ENCODE measurements around the gene PMP22.
"Not testable (repeated sequence)": the region's sequence is repeated elsewhere in the genome, so short reads cannot be mapped to it uniquely, and the experiment has no call there.

Gene PMP22

DNA sequence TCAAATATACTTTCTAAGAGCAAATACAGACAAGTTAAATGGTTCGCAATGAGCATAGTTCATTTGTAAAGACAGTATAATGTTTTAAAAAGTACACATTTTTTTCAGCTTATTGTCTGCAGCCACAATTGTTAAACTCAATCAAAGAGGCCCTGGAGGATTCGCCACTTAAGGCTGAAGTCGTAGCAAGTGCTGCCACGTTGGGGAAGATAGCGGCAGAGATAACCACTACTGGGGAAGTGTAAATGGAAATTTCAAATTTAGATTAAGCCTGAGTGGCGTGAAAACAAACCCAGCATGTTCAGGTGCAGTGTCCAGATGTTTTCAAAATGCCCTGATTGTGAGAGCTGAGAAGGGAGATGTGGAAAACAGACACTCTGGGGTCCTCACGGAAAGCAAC lies 8.4 kb downstream of the PMP22 start:
- no peak for DNase-seq

DNA sequence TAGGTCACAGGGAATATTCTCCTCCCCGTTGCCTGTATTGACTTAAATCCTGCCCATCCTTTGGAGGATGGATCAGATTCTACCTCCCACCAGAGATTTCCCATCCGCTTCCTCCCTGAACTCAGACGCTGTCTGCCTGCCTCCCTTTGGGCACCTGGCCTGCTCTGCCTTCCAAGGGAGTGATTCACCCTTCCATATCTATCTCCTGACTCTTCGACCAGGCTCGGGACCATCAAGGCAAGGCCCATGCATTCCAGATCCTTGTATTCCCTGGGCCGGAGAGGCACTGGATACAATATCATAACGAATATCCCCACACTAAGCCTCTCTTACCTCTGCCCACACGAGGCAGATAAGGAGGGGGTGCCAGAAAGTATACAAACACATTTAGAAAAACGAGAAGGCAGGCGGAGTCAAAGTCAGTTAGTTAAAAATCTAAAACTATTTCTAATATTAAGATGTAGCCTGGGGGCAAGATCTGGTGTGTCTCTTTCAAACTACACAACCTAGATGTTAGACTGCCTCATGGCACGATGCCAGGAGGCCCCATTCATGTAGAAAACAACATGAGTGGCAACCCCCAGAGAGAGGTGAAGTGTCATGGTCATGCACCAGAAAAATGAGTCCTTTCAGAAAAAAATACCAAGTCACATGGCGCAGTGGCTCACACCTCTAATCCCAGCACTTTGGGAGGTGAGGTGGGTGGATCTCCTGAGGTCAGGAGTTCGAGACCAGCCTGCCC lies 9.2 kb downstream of the PMP22 start:
- DNase-seq, result no peak

DNA sequence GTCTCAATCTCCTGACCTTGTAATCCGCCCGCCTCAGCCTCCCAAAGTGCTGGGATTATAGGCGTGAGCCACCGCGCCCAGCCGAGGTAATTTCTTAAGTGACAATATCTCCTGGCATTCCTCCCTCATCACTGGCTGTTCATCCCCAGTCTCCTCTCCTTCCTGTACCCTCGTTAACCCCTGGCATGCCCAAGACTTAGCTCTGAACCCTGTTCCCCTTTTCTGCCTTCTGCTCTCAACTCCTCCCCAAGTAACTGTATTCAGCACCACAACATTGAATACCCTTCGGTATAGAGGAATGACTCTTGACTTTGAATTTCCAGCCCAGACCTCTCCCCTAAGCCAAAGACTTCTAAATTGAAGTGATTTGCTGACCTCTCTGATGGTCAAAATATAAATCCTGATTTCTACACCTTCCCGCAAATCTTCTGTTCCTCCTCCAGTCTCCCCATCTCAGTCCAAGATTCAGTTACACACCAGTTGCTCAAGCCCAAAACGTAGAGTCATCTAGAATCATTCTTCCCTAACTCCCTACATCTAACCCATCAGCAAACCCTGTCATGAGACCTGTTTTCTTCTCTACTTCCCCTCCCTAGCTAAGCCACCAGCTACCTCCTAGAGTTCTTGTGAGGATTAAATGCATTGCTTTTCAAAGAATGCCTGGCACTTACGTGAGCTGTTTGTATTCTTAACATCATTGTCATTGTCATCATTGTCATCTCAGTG lies 14.8 kb downstream of the PMP22 start:
- no peak for DNase-seq

DNA sequence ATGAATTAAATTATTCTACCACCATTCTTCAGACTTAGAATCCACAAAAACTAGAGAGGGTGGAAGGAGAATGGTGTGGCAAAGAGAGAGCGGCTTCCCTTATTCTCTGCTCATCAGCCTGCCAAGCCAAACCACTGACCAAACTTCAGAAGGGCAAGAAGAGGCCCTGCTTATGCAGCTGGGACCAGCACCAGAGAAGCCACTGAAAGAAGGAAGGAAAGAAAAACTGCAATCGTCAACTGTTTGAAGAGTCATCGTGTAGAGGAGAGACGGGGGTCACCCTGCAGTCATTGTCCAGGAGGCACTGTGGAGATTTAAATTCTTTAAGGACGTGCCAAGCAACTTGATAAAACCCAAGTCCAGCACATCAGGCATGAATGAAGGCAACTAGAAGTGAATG lies 15.6 kb downstream of the PMP22 start:
- DNase-seq, result no peak

DNA sequence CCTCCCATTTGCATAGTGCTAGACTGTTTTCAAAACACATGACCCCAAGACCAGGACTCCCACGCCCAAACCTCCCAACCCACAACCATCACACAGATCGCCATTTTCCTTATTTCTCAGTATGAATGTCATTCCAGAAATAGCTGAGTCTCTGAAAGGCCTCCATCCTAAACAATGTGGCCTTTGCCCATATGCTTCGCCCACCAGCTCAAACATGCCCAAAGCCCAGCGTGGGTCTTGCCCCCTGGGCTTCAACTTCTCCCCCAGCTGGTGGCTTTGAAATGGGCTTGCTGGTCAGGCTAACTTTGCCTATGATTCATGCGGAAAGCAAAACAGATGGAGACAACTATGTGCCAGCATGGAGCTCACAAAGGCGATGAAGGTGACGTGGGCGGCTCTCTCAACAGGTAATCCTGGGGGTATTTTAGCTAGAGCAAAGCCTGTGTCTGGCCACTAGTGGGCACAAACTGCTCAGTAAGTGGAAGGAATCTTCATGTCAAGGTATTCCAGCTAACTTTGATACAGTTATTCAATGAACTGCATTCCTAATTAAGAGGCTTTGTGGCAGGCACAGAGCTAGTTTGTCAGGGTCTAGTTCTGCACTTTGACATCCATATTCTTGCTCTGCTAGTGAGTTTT lies 17.1 kb downstream of the PMP22 start:
- DNase-seq, result no peak

DNA sequence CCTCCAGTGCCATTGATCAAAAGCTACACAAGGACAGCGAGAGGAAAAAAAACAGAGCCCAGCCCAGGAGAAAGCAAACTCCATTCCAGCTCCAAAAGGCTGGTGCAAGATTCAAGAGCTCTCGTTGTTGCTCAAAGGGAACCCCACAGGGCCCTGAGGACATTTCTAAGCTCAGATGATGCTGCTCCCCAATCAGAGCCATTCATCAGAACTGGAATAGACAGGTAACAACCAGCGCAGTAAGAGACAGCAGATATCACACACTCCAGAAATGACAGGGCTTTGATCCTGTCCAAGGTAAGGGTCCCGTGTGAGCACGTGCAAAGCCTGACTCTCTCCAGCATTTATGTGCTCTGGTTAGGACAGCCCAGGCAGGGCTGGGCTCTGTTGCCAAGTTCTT lies 20.1 kb downstream of the PMP22 start:
- no peak for DNase-seq

DNA sequence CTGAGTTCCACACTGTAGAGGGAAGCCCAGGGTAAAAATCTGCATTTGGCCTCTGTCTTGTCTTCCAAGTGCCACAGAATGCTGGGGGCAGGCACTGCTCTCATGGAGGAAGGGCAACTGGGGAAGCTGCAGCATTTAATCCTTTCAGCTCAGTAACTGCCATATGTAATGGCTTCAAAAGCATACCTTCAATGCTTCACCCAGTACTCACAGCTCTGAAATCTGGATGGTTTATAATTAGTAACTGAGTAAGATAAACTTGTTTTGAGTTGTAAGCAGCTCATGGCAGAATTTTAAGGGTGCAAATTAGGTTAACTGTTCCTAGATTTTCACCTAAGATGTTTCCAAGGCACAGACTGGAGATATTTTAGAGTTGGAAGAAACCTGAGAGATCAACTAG lies 24.5 kb downstream of the PMP22 start:
- no peak for DNase-seq

DNA sequence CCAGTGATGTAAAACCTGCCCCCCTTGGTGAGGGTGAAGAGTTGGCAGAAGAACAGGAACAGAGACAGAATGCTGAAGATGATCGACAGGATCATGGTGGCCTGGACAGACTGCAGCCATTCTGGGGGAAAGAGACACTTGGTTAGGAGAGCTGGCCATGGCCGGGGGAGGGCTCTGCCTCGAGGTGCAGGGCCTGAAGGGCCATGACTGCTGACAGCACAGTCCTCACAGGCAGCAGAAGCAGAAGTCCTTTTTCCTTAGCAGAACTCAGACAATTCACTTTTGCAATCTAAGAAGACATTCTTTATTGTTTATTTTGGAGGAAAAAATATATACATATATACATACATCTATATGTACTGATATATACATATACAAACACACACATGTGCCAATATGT lies 25.6 kb downstream of the PMP22 start:
- no peak for DNase-seq

DNA sequence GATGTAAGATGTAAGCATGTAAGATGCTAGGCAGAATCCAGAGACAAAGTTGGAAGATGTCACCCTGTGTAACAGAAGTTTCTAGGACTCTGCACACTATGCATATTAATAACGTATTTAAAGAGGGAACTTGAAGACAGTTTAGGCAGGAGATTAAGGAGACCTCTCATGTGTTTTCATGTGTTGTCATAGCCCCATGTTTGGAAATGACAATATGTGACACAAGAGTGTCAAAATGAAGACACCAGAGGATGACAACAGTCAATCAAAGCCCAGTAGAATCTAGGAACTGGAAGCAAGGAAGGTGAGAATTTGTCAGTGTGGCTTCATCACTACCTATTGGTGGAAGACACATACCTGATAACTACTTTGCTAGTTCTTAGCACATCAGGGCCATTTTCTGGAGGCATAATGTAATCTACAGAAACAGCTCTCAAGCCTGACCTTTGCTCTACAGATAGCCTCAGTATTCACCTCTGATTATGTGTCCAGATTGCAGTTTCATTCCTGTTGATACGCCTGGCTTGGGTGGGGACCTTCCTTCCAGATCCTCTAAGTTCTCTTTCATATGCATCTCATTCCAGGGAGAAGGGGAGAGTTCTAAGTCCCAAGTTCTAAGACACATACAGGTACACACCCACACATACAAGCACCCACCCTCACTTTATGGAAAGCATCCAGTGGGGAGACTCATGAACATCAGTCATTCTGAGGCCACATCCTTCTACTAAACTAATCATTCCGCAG lies 26.3 kb downstream of the PMP22 start:
- DNase-seq, result no peak

DNA sequence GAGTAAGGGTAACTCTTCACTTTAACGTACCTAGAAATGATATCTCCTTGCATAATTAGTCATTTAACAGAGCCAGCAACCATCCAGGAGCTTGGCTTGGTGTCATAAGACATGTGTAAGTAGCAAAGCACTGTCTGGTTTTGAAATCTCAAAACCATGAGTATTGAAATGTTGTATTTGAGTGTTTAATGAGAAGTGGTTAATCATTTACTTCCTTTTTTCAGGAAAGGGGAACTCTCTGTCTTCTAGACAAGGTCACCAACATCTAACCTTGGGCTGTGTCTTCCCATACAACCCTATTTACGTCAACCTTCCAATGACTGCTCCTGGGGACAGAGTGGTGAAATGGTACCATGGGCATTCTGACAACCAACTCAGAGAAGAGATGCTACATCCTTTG lies 27.1 kb downstream of the PMP22 start:
- no peak for DNase-seq

DNA sequence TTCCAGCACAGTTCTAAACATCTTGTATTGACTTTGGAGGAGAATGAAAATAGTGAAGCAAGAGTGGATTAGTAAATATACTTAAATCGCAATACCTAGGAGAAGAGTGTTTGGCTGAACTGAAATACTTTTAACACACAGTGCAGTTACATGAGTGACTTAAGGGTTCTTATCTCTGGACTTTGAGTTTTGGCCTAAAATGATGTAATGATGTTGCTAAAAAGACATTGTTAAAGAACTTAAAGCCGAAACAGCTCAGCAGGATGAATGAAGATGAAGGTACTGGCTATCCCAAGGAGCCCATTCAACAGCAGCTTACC lies 28.1 kb downstream of the PMP22 start:
- no peak for DNase-seq

DNA sequence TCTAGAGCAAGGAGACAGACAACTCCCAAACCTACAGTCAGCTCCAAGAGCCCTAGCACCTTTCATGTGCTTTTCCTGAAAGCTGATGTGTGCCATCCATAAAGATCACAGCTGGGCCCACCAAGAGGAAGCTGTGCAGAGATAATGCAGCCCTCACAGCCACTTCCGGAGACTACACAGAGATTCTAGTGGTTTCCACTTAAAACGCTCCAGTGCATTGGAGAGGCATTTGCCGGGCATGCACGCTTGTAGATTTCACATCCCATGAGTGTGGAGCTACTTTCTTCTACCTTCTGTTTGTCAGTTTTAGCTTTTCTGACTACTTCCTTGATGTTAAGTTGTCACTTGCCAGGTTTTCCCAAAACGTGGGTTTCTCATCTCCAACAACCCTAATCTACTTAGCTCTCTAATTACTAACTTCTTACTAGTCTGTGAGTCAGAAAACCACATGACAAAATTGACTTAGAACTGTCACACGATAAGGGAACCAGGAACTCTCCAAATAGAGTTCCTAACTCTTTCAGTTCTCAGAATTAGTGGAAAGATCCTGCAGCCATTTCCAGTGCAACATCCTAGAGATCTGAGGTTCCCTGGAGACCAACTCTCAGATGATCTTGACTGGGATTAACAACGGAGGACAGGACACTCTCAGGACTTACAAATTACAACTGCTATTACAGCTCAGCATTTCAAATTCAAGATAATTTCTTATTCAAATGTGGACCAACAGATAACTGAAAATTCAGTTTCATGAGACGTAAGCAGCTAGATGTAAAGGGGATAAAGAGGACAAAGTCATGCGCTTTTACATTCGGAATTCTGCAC lies 28.6 kb downstream of the PMP22 start:
- DNase-seq, result no peak

DNA sequence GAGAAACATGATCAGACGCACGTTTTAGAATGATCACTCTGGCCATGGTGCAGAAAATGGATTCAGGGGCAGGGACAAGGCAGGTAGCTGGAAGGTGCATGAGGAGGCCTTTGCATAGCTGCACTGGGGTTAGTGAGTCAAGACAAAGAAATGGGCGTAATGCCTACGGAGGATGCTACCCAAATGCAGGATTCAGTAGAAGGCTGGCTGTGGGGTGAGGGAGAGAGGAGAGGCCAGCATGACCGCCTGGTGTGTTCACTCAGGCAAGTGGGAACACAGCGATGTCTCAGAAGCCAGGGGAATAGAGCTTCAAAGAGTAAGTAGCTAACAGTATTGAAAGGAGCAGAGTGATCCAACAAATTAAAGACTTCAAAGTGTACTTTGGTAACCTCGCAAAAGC lies 31.2 kb downstream of the PMP22 start:
- no peak for DNase-seq

DNA sequence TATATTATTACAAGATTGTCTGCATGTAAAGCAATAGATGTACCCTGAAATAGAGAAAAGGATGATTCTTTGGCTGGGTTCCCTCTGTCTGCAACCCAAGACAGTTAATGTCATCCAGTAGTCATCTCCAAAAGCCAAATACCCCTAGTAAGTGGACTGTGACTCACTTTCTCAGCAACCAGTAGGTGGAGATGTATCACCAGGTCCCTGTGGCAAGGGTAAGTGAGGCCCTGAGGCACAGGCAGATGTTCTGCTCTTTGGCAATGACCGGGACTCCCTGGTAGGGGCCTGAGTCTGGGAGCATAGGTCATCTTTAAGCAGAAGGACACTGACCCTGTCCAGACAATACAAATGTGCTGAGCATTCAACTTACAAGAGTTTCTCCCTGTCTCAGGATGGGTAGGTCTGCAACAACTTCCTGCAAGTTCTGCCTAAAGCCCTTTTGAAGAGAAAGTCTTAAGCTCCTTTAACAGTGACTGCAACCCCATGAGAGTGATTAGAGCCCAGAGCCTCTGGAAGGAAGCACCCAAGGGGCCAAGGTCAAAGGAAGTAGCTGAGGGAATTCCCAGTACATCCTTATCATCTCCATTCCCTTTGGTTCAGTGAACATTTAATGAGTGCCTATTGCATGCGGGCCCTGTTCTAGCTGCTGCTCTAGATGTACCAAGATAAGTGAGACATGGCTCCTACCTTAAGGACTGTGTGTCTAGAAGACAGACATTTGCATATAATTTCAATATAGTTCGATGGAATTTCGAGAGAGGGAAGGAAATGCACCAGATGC lies 31.9 kb downstream of the PMP22 start:
- DNase-seq, result peak in 6 of 51 donors; percentile 24 to 50 (median 34)

DNA sequence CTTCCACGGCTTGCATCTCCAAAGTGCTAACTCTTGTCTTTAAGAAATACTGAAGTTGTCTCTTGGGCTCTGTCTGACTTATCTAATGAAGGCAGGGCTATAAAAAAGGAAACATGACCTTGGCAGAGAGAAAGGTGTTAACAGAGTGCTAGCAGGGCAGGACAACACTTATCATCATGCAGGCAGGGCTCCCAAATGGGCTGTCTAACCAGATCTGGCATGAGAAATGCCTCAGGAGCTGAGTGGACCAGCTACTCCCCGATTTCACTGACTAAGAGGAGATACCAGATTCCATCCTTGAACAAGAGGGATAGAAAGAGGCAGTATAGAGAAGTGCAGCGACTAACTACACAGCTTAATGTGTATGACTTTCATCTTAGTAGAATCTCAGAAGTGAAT lies 32.6 kb downstream of the PMP22 start:
- peak in 1 of 51 donors; percentile 48 for DNase-seq

DNA sequence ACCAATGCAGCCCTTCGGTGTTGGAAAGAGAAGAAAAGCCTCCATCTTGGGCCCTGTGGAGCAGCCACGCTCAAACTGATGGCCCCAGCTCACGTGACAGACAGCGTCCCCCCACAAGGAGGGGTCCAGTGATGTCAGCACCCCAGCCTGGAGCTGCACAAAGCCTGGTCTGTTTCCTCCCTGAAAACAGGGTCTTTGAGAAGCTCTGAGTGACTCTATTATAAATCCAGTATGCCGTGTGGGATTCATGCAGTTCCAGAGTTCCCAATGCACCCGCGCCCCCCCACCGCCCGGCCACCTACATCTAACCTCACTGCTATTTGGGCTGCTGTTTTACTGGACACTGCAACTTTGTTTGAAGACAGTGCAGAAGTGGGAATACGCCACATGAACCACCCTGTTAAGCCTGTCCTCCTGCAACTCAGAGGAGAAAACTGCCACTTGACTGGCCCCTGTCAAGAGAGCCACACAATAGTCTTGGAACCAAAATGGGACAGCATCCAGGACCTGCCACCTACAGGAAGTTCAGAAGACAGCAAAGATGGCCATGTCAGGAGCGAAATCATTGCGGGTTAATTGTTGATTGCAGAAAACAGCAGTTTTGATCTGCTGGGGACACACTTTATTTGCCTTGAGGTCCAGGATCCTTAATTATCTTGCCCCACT lies 33.1 kb downstream of the PMP22 start:
- peak in 44 of 51 donors; percentile 12 to 92 (median 66) for DNase-seq

DNA sequence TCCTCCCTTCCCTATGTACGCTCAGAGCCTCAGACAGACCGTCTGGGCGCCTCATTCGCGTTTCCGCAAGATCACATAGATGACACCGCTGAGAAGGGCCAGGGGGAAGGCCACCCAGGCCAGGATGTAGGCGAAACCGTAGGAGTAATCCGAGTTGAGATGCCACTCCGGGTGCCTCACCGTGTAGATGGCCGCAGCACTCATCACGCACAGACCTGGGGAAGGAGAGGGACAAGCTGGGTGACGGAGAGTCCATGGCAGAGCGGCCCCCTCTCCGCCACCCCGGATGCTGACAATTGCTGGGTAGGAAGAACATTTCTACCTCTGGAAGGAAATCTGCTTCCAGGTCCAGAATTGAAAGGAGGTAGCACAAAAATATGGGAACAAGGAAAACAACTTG lies 34.3 kb downstream of the PMP22 start:
- no peak for DNase-seq

DNA sequence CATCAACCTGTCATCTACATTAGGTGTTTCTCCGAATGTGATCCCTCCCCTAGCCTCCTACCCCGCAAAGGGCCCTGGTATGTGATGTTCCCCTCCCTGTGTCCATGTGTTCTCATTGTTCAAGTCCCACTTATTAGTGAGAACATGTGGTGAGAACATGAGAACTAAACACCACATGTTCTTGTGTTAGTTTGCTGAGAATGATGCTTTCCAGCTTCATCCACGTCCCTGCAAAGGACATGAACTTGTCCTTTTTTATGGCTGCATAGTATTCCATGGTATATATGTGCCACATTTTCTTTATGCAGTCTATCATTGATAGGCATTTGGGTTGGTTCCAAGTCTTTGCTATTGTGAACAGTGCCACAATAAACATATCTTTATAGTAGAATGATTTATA lies 43.3 kb downstream of the PMP22 start:
- not testable (repeated sequence) for DNase-seq

DNA sequence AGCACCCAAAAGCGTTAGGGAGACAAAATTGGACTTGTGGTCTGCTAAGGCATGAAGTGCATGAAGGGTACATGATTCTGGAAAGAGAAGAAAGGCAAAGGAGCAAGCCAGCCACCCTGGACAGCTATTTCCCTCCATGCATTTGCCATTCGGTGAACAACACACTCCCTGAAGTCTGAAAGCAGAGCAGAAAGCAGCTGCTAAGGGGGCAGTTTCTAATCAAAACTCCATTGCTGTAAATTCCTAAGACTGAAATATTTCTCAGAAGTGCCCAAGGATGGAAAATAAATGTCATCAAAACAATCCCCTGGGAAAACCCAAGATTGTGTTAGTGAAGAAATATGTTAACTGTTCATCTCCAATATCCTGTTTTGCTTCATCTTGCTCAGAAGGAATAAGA lies 44.3 kb downstream of the PMP22 start:
- DNase-seq, result no peak

DNA sequence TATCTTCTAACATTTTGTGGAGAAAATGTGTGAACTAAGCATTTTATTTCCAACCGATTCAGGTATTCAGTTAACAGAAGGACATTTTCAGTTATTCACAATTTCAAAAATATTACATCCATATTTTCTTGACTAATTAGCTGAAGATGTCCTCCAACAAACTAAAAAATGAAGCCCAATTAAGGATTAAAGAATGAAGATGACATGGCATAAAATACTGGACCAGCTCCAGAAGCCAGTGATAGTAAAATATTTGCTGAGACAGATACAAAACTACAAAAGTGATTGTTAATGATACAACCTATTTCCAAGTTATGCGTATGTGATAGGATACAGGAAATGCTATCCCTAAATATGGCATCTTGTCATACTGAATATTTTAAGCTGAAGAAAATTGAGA lies 48.6 kb downstream of the PMP22 start:
- DNase-seq, result no peak
